Measurements from ENCODE around the gene FASTKD1.
A peak's percentile ranks its signal among the peaks of the same experiment; 100 is the strongest.
"Not testable (repeated sequence)": the region's sequence is repeated elsewhere in the genome, so short reads cannot be mapped to it uniquely, and the experiment has no call there.

The FASTKD1 gene

GRCh38 chr2:169609264-169609663 is 35.6 kb upstream of the FASTKD1 start:
- no peak overlapping the region for H3K27ac ChIP-seq (ENCODE audit: insufficient read depth in 1 of 2, low read depth in 1 of 2, low read length in 2 of 2, poor library complexity in 1 of 2, severe bottlenecking in 2 of 2)
- H3K27me3 ChIP-seq (replicated peaks in 2 of 5; ENCODE audit: control insufficient read depth in 4 of 5, insufficient read depth in 5 of 5, low read length in 4 of 5) = no peaks in the 10 kb centered on the region
- ChIA-PET POLR2A (no interaction called here), CTCF (no interaction called here)
- no peak overlapping the region for H3K4me3 ChIP-seq (ENCODE audit: control insufficient read depth in 1 of 7, extremely low read depth in 1 of 7, insufficient read depth in 4 of 7, low read depth in 2 of 7, low read length in 6 of 7)
- no peaks in the 10 kb centered on the region for H3K4me1 ChIP-seq (ENCODE audit: control extremely low read depth in 1 of 4, control insufficient read depth in 4 of 4, insufficient read depth in 4 of 4, low read length in 3 of 4)
- H3K36me3 ChIP-seq (ENCODE audit: control insufficient read depth in 4 of 4, insufficient read depth in 4 of 4, low read length in 3 of 4) = peaks cover 19 to 82% (median 39%) of the 10 kb centered on the region in 4 experiments
- DNase-seq = no peak
- no peaks in the 10 kb centered on the region for H3K9me3 ChIP-seq (ENCODE audit: control extremely low read depth in 1 of 5, control insufficient read depth in 4 of 5, insufficient read depth in 2 of 5, low read depth in 1 of 5, low read length in 4 of 5)
- 100% methylated on average over 2 of the region's 2 CpGs for WGBS (ENCODE audit: insufficient coverage)

- H3K4me1 ChIP-seq (ENCODE audit: control extremely low read depth in 1 of 4, control insufficient read depth in 4 of 4, insufficient read depth in 4 of 4, low read length in 3 of 4) = no peaks in the 10 kb centered on the region
- peaks cover 0 to 10% (median 7%) of the 10 kb centered on the region in 4 experiments for H3K36me3 ChIP-seq (ENCODE audit: control insufficient read depth in 4 of 4, insufficient read depth in 4 of 4, low read length in 3 of 4)
- no peak overlapping the region for H3K4me3 ChIP-seq (ENCODE audit: control insufficient read depth in 1 of 7, extremely low read depth in 1 of 7, insufficient read depth in 4 of 7, low read depth in 2 of 7, low read length in 6 of 7)
- no peaks in the 10 kb centered on the region for H3K9me3 ChIP-seq (ENCODE audit: control extremely low read depth in 1 of 5, control insufficient read depth in 4 of 5, insufficient read depth in 2 of 5, low read depth in 1 of 5, low read length in 4 of 5)
- no peak overlapping the region for H3K27ac ChIP-seq (ENCODE audit: insufficient read depth in 1 of 2, low read depth in 1 of 2, low read length in 2 of 2, poor library complexity in 1 of 2, severe bottlenecking in 2 of 2)
- ChIA-PET CTCF (interaction anchor here (0.6 to 1.0 kb wide), 2 partner anchors 12 to 41 kb away, joined by 3 read pairs; no protein-coding TSS in a partner anchor), POLR2A (no interaction called here)
- H3K27me3 ChIP-seq (replicated peaks in 2 of 5; ENCODE audit: control insufficient read depth in 4 of 5, insufficient read depth in 5 of 5, low read length in 4 of 5) = no peaks in the 10 kb centered on the region
- DNase-seq = no peak
These were observed 25.9 kb upstream of the FASTKD1 start for GRCh38 chr2:169599568-169599967.

GRCh38 chr2:169598982-169599381 is 25.3 kb upstream of the FASTKD1 start:
- H3K4me1 ChIP-seq (ENCODE audit: control extremely low read depth in 1 of 4, control insufficient read depth in 4 of 4, insufficient read depth in 4 of 4, low read length in 3 of 4) = no peaks in the 10 kb centered on the region
- H3K36me3 ChIP-seq (ENCODE audit: control insufficient read depth in 4 of 4, insufficient read depth in 4 of 4, low read length in 3 of 4) = peaks cover 0 to 5% (median 2%) of the 10 kb centered on the region in 4 experiments
- H3K27me3 ChIP-seq (replicated peaks in 2 of 5; ENCODE audit: control insufficient read depth in 4 of 5, insufficient read depth in 5 of 5, low read length in 4 of 5) = no peaks in the 10 kb centered on the region
- ChIA-PET POLR2A (no interaction called here), CTCF (interaction anchor here (1.0 kb wide), 1 partner anchor 11 kb away, joined by 3 read pairs; no protein-coding TSS in a partner anchor)
- H3K27ac ChIP-seq (ENCODE audit: insufficient read depth in 1 of 2, low read depth in 1 of 2, low read length in 2 of 2, poor library complexity in 1 of 2, severe bottlenecking in 2 of 2) = no peak overlapping the region
- DNase-seq = no peak
- H3K9me3 ChIP-seq (ENCODE audit: control extremely low read depth in 1 of 5, control insufficient read depth in 4 of 5, insufficient read depth in 2 of 5, low read depth in 1 of 5, low read length in 4 of 5) = no peaks in the 10 kb centered on the region
- no peak overlapping the region for H3K4me3 ChIP-seq (ENCODE audit: control insufficient read depth in 1 of 7, extremely low read depth in 1 of 7, insufficient read depth in 4 of 7, low read depth in 2 of 7, low read length in 6 of 7)
- no CpG with 5 or more reads among the region's 2 CpGs for WGBS (ENCODE audit: insufficient coverage)

DNA sequence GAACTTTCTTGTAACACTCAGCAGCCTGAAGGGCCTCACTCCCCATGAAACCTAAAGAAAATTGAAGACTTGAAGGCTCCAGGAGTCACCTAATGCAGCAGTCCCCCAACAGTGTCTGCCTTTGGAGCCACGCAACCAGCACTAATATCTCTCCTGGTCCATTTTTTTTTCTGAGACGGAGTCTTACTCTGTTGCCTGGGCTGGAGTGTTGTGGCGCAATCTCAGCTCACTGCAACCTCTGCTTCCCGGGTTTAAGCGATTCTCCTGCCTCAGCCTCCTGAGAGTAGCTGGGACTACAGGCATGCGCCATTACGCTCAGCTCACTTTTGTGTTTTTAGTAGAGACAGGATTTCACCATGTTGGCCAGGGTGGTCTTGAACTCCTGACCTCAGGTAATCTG is 22.9 kb upstream of the FASTKD1 start:
- POLR2A ChIA-PET = interaction anchor here (0.7 kb wide), 1 partner anchor 614 kb away, joined by 4 read pairs; no protein-coding TSS in a partner anchor
- not testable (repeated sequence) for H3K27ac ChIP-seq (ENCODE audit: insufficient read depth in 1 of 2, low read depth in 1 of 2, low read length in 2 of 2, poor library complexity in 1 of 2, severe bottlenecking in 2 of 2)
- 100% methylated on average over 6 of the region's 7 CpGs for WGBS (ENCODE audit: insufficient coverage)

GRCh38 chr2:169590804-169591203 is 17.1 kb upstream of the FASTKD1 start:
- H3K4me3 ChIP-seq (ENCODE audit: control insufficient read depth in 1 of 7, extremely low read depth in 1 of 7, insufficient read depth in 4 of 7, low read depth in 2 of 7, low read length in 6 of 7) = no peak overlapping the region
- POLR2A ChIA-PET = no interaction called here
- WGBS (ENCODE audit: insufficient coverage) = 100% methylated on average over 2 of the region's 8 CpGs
- CTCF ChIA-PET = interaction anchor here (1.0 kb wide), 2 partner anchors 13 to 24 kb away, joined by 3 read pairs; no protein-coding TSS in a partner anchor
- H3K27ac ChIP-seq (ENCODE audit: insufficient read depth in 1 of 2, low read depth in 1 of 2, low read length in 2 of 2, poor library complexity in 1 of 2, severe bottlenecking in 2 of 2) = no peak overlapping the region
- DNase-seq = peak in 2 of 3 donors; percentile 15 to 24
- peaks cover 5 to 18% (median 13%) of the 10 kb centered on the region in 4 experiments for H3K4me1 ChIP-seq (ENCODE audit: control extremely low read depth in 1 of 4, control insufficient read depth in 4 of 4, insufficient read depth in 4 of 4, low read length in 3 of 4)
- H3K27me3 ChIP-seq (replicated peaks in 2 of 5; ENCODE audit: control insufficient read depth in 4 of 5, insufficient read depth in 5 of 5, low read length in 4 of 5) = no peaks in the 10 kb centered on the region
- no peaks in the 10 kb centered on the region for H3K9me3 ChIP-seq (ENCODE audit: control extremely low read depth in 1 of 5, control insufficient read depth in 4 of 5, insufficient read depth in 2 of 5, low read depth in 1 of 5, low read length in 4 of 5)
- peaks cover 0 to 3% (median under 1%) of the 10 kb centered on the region in 4 experiments for H3K36me3 ChIP-seq (ENCODE audit: control insufficient read depth in 4 of 4, insufficient read depth in 4 of 4, low read length in 3 of 4)

More for the DNA sequence above, 22.9 kb upstream of the FASTKD1 start:
- H3K4me1 ChIP-seq (ENCODE audit: control extremely low read depth in 1 of 4, control insufficient read depth in 4 of 4, insufficient read depth in 4 of 4, low read length in 3 of 4); H3K4me3 ChIP-seq (ENCODE audit: control insufficient read depth in 1 of 7, extremely low read depth in 1 of 7, insufficient read depth in 4 of 7, low read depth in 2 of 7, low read length in 6 of 7); H3K27me3 ChIP-seq (replicated peaks in 2 of 5; ENCODE audit: control insufficient read depth in 4 of 5, insufficient read depth in 5 of 5, low read length in 4 of 5); H3K9me3 ChIP-seq (ENCODE audit: control extremely low read depth in 1 of 5, control insufficient read depth in 4 of 5, insufficient read depth in 2 of 5, low read depth in 1 of 5, low read length in 4 of 5); H3K36me3 ChIP-seq (ENCODE audit: control insufficient read depth in 4 of 4, insufficient read depth in 4 of 4, low read length in 3 of 4); DNase-seq; CTCF ChIA-PET: not testable (repeated sequence)

GRCh38 chr2:169585673-169586072 is 12.0 kb upstream of the FASTKD1 start:
- POLR2A ChIA-PET = interaction anchor here (0.9 kb wide), 1 partner anchor 54 kb away, joined by 3 read pairs; no protein-coding TSS in a partner anchor
- Histone ChIP-seq H3K27ac (ENCODE audit: insufficient read depth in 1 of 2, low read depth in 1 of 2, low read length in 2 of 2, poor library complexity in 1 of 2, severe bottlenecking in 2 of 2) (peak overlapping the region; percentile 95 to 98), H3K9me3 (ENCODE audit: control extremely low read depth in 1 of 5, control insufficient read depth in 4 of 5, insufficient read depth in 2 of 5, low read depth in 1 of 5, low read length in 4 of 5) (peaks cover 0 to 2% (median 0%) of the 10 kb centered on the region in 5 experiments), H3K27me3 (replicated peaks in 2 of 5; ENCODE audit: control insufficient read depth in 4 of 5, insufficient read depth in 5 of 5, low read length in 4 of 5) (no peaks in the 10 kb centered on the region), H3K4me1 (ENCODE audit: control extremely low read depth in 1 of 4, control insufficient read depth in 4 of 4, insufficient read depth in 4 of 4, low read length in 3 of 4) (peaks cover 9 to 19% (median 17%) of the 10 kb centered on the region in 4 experiments), H3K36me3 (ENCODE audit: control insufficient read depth in 4 of 4, insufficient read depth in 4 of 4, low read length in 3 of 4) (peaks cover 0 to 3% (median 0%) of the 10 kb centered on the region in 4 experiments), H3K4me3 (ENCODE audit: control insufficient read depth in 1 of 7, extremely low read depth in 1 of 7, insufficient read depth in 4 of 7, low read depth in 2 of 7, low read length in 6 of 7) (peak overlapping the region in 6 of 7 experiments; percentile 81 to 99 (median 96))
- DNase-seq = no peak
- WGBS (ENCODE audit: insufficient coverage) = no CpG with 5 or more reads among the region's 7 CpGs
- CTCF ChIA-PET = no interaction called here

GRCh38 chr2:169584005-169584877 is 10.6 kb upstream of the FASTKD1 start, which contains the start of gene PPIG:
Gene PPIG (plus strand): TSS chr2:169584351. CDS start chr2:169604042, 19,691 bp downstream.
- Histone ChIP-seq H3K9me3 (ENCODE audit: control extremely low read depth in 1 of 5, control insufficient read depth in 4 of 5, insufficient read depth in 2 of 5, low read depth in 1 of 5, low read length in 4 of 5) (peaks cover 0 to 2% (median 0%) of the 10 kb centered on the region in 5 experiments), H3K27ac (ENCODE audit: insufficient read depth in 1 of 2, low read depth in 1 of 2, low read length in 2 of 2, poor library complexity in 1 of 2, severe bottlenecking in 2 of 2) (peak within 1 kb of the TSS; percentile 95 to 98), H3K27me3 (replicated peaks in 2 of 5; ENCODE audit: control insufficient read depth in 4 of 5, insufficient read depth in 5 of 5, low read length in 4 of 5) (no peaks in the 10 kb centered on the region), H3K4me3 (ENCODE audit: control insufficient read depth in 1 of 7, extremely low read depth in 1 of 7, insufficient read depth in 4 of 7, low read depth in 2 of 7, low read length in 6 of 7) (peak within 1 kb of the TSS; percentile 81 to 99 (median 95)), H3K4me1 (ENCODE audit: control extremely low read depth in 1 of 4, control insufficient read depth in 4 of 4, insufficient read depth in 4 of 4, low read length in 3 of 4) (peaks cover 9 to 19% (median 17%) of the 10 kb centered on the region in 4 experiments), H3K36me3 (ENCODE audit: control insufficient read depth in 4 of 4, insufficient read depth in 4 of 4, low read length in 3 of 4) (no peaks in the 10 kb centered on the region)
- 4% methylated on average over 34 of the region's 49 CpGs for WGBS (ENCODE audit: insufficient coverage)
- ChIA-PET CTCF (interaction anchor here (0.9 to 2.9 kb wide), 3 partner anchors 11 to 184 kb away, joined by 3 to 12 read pairs (median 3); partner anchors contain the start of gene FASTKD1), POLR2A (interaction anchor here (0.9 kb wide), 1 partner anchor 9 kb away, joined by 3 read pairs; no protein-coding TSS in a partner anchor)
- DNase-seq = peak; percentile 96 to 98 (median 97)

Data from common myeloid progenitor, CD34-positive (primary cell).